GDM1 (cell line): Measurements from ENCODE around the gene KLHDC8A.

ENCODE experiments used
- DNase-seq: peaks from one replicate; lab custom pipeline; 2025; lab: John Stamatoyannopoulos, UW

KLHDC8A gene

GRCh38 chr1:205296154-205296553 lies 60.6 kb downstream of the KLHDC8A start:
- no peak for DNase-seq

GRCh38 chr1:205294934-205295333 lies 61.8 kb downstream of the KLHDC8A start:
- DNase-seq, result no peak

- no peak for DNase-seq
These were observed 62.4 kb downstream of the KLHDC8A start for GRCh38 chr1:205294175-205294917.

- DNase-seq, result no peak
These were observed 63.2 kb downstream of the KLHDC8A start for GRCh38 chr1:205293350-205294074.

- DNase-seq, result no peak
These were observed 65.1 kb downstream of the KLHDC8A start for GRCh38 chr1:205291596-205291995.

- peak; percentile 81 for DNase-seq
These were observed 68.8 kb downstream of the KLHDC8A start for GRCh38 chr1:205287767-205288559.

- DNase-seq, result no peak
These were observed 69.6 kb downstream of the KLHDC8A start for GRCh38 chr1:205287076-205287475.

GRCh38 chr1:205286335-205286950 lies 70.3 kb downstream of the KLHDC8A start:
- DNase-seq, result peak; percentile 75
